Ishikawa (cell line): ENCODE results near the gene MARCKSL1.

Experiments used
- CEBPB ChIP-seq: IDR thresholded peaks from 2 replicates; pipeline ENCODE4 v1.6.1; 2012
- CREB1 ChIP-seq: IDR thresholded peaks from 2 replicates; pipeline ENCODE4 v1.6.1; 2012; ENCODE audit warnings: low read depth
- EGR1 ChIP-seq: IDR thresholded peaks from 2 replicates; pipeline ENCODE4 v1.6.1; 2012
- EP300 ChIP-seq: IDR thresholded peaks from 2 replicates; pipeline ENCODE4 v1.6.1; 2012; ENCODE audit warnings: borderline replicate concordance
- FOXM1 ChIP-seq: IDR thresholded peaks from 2 replicates; pipeline ENCODE4 v1.6.1; 2012; ENCODE audit warnings: low read depth, borderline replicate concordance
- NFIC ChIP-seq: IDR thresholded peaks from 2 replicates; pipeline ENCODE4 v1.6.1; 2012
- RAD21 ChIP-seq: IDR thresholded peaks from 2 replicates; pipeline ENCODE4 v1.6.1; 2012; ENCODE audit warnings: low read depth
- TAF1 ChIP-seq: IDR thresholded peaks from 2 replicates; pipeline ENCODE4 v1.6.1; 2012; ENCODE audit warnings: low read depth, mild to moderate bottlenecking
- TCF12 ChIP-seq: IDR thresholded peaks from 2 replicates; pipeline ENCODE4 v1.6.1; 2012; ENCODE audit warnings: low read depth
- TEAD4 ChIP-seq: IDR thresholded peaks from 2 replicates; pipeline ENCODE4 v1.6.1; 2012
- YY1 ChIP-seq: IDR thresholded peaks from 2 replicates; pipeline ENCODE4 v1.6.1; 2012; ENCODE audit warnings: low read depth
- ZBTB7A ChIP-seq: IDR thresholded peaks from 2 replicates; pipeline ENCODE4 v1.6.1; 2012; ENCODE audit warnings: low read depth
- TF ChIP-seq, protein P1 (sequence below): IDR thresholded peaks from 2 replicates; pipeline ENCODE4 v1.6.1; 2012; ENCODE audit warnings: low read depth, mild to moderate bottlenecking
- TF ChIP-seq, protein P2 (sequence below): IDR thresholded peaks from 2 replicates; pipeline ENCODE4 v1.6.1; 2012
- TF ChIP-seq, protein P3 (sequence below): IDR thresholded peaks from 2 replicates; pipeline ENCODE4 v1.6.1; 2012

The MARCKSL1 gene

DNA sequence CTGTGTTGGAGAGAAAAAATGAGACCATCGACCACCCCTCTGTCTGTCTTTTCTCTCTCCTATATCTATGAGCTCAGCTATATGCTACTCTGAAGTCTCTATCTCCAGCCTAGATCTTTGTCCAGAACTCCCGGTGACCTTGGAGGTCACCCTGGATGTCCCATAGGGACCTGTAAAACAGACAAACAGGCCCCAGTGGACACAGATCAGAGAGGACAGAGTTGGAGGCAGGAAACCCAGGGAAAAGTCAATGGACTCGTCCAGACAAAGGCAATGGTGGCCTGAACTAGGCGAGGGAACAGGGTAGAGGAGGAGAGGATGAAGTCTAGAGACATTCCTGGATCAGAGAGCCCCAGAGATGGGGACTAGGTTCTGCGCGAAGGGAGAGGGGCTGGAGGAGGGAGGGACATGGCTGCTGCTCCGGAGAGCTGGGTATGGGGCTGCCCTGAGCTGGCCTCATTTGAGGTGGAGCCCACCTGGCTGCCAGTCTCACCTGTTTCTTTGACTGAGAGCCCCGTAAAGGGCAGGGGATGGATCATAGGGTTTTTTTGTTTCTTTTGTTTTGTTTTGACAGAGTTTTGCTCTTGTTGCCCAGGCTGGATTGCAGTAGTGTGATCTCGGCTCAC lies 10.6 kb upstream of the MARCKSL1 start:
- TF ChIP-seq EGR1 (no peak), CEBPB (no peak), YY1 (no peak), EP300 (no peak), TCF12 (no peak), NFIC (no peak), RAD21 (no peak), ZBTB7A (no peak), TAF1 (no peak), CREB1 (no peak), FOXM1 (no peak), TEAD4 (no peak)
- TF ChIP-seq, protein P1, sequence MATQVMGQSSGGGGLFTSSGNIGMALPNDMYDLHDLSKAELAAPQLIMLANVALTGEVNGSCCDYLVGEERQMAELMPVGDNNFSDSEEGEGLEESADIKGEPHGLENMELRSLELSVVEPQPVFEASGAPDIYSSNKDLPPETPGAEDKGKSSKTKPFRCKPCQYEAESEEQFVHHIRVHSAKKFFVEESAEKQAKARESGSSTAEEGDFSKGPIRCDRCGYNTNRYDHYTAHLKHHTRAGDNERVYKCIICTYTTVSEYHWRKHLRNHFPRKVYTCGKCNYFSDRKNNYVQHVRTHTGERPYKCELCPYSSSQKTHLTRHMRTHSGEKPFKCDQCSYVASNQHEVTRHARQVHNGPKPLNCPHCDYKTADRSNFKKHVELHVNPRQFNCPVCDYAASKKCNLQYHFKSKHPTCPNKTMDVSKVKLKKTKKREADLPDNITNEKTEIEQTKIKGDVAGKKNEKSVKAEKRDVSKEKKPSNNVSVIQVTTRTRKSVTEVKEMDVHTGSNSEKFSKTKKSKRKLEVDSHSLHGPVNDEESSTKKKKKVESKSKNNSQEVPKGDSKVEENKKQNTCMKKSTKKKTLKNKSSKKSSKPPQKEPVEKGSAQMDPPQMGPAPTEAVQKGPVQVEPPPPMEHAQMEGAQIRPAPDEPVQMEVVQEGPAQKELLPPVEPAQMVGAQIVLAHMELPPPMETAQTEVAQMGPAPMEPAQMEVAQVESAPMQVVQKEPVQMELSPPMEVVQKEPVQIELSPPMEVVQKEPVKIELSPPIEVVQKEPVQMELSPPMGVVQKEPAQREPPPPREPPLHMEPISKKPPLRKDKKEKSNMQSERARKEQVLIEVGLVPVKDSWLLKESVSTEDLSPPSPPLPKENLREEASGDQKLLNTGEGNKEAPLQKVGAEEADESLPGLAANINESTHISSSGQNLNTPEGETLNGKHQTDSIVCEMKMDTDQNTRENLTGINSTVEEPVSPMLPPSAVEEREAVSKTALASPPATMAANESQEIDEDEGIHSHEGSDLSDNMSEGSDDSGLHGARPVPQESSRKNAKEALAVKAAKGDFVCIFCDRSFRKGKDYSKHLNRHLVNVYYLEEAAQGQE, result no peak
- TF ChIP-seq, protein P2, sequence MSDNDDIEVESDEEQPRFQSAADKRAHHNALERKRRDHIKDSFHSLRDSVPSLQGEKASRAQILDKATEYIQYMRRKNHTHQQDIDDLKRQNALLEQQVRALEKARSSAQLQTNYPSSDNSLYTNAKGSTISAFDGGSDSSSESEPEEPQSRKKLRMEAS, result no peak
- TF ChIP-seq, protein P3, sequence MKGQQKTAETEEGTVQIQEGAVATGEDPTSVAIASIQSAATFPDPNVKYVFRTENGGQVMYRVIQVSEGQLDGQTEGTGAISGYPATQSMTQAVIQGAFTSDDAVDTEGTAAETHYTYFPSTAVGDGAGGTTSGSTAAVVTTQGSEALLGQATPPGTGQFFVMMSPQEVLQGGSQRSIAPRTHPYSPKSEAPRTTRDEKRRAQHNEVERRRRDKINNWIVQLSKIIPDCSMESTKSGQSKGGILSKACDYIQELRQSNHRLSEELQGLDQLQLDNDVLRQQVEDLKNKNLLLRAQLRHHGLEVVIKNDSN, result no peak

DNA sequence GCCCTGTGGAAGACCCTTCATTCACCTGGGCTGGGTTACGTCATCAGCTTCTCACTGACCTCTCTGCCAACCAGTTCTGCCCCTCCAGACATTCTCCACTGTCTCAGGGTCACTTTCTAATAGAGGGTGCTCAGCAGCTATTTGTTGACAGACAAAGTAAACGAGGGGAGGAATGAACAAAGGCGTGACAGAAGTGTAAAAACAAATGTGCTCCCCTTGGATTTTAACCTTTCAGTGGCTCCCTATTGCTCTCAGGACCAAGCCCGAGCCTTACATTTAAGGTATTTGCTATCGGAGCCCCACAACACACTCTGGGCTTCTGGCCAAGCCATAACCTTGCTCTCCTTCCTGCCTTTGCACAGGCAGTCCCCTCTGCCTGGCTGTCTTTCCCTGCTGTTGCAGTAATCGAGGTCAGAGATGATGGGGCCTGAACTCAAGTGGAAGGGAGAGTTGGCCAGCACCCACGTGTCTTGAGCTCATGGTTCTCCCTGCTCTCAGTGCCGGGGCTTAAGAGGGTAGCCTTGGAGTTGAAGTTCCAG lies 9.3 kb upstream of the MARCKSL1 start:
- no peak for TF ChIP-seq EP300
- TF ChIP-seq TAF1, result no peak
- no peak for TF ChIP-seq TEAD4
- TF ChIP-seq NFIC, result no peak
- no peak for TF ChIP-seq CEBPB
- no peak for TF ChIP-seq RAD21
- TF ChIP-seq YY1, result no peak
- TF ChIP-seq TCF12, result no peak
- TF ChIP-seq, protein P1, result no peak
- TF ChIP-seq ZBTB7A, result no peak
- TF ChIP-seq, protein P2, result no peak
- TF ChIP-seq EGR1, result no peak
- TF ChIP-seq CREB1, result no peak
- TF ChIP-seq, protein P3, result no peak
- no peak for TF ChIP-seq FOXM1

DNA sequence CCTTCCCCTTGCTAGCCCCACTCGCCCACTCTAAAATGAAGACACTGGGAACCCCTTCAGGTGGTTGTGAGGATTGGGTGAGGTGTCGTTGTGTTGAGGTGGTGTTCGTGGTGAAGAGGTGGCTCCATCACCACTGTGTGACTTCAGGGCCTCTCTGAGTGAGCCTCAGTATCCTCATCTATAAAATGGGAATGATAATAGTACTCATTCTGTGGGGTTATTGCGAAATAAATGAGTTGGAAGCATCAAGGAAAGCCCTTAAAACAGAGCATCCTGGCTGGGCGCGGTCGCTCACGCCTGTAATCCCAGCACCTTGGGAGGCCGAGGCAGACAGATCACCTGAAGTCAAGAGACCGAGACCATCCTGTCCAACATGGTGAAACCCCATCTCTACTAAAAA lies 6.7 kb upstream of the MARCKSL1 start:
- TF ChIP-seq CEBPB, result 0 out of 2 replicates have a peak, but pooled peaks have one; percentile 21
- TF ChIP-seq EP300, result no peak
- no peak for TF ChIP-seq TAF1
- no peak for TF ChIP-seq CREB1
- TF ChIP-seq, protein P2, result no peak
- no peak for TF ChIP-seq ZBTB7A
- TF ChIP-seq, protein P3, result no peak
- TF ChIP-seq FOXM1, result no peak

DNA sequence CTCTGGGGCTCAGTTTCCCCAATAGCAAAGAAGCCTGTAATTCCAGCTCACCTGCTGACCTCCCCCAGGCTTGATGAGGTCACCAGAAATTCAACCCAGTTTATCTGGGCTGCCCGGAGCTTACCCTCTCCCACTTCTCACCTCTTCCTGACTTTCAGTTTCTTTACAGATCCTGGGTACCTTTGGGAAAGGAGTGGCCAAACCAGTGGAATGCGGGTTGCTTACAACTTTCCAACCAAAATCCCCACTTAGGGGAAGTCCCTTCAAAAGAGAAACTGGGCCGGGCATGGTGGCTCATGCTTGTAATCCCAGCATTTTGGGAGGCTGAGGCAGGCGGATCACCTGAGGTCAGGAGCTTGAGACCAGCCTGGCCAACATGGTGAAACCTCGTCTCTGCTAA lies 5.9 kb upstream of the MARCKSL1 start:
- TF ChIP-seq CREB1 (no peak), FOXM1 (no peak)

DNA sequence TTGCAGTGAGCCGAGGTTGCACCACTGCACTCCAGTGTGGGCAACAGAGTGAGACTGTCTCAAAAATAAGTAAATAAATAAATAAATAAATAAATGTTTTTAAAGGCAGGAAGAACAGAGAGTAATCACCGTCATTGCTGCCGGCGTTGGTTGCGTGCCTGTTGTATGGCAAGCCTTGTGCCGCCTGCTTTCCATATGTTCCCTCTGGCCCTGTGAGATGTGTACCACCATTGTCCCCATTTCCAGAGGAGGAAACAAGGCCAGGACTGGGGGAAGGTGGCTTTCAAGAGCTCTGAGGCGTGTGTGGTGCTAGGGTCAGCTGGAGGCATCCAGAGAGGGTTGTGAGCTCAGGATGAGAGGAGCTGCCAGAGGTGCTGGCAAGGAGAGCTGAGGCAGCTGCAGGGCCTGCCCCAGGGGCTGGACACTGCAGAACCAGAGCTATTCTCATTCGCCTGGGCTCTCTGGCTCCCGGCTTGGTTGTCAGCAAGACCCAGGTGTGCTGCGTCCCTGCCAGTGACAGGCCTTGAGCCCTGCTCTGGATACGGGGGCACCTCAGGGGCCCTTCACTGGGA lies 5.2 kb upstream of the MARCKSL1 start:
- TF ChIP-seq, protein P3, result no peak
- TF ChIP-seq, protein P1, result no peak
- no peak for TF ChIP-seq TCF12
- TF ChIP-seq CEBPB, result no peak
- no peak for TF ChIP-seq FOXM1
- TF ChIP-seq TEAD4, result no peak
- no peak for TF ChIP-seq RAD21
- TF ChIP-seq EGR1, result no peak
- no peak for TF ChIP-seq CREB1
- TF ChIP-seq TAF1, result no peak
- no peak for TF ChIP-seq EP300
- TF ChIP-seq, protein P2, result no peak
- no peak for TF ChIP-seq YY1
- TF ChIP-seq ZBTB7A, result no peak
- no peak for TF ChIP-seq NFIC
